GM19035 (cell line): Measurements from ENCODE around the gene PTPRG.

Experiments
- ATAC-seq: cut with Tn5 transposase; IDR thresholded peaks from one replicate; pipeline ENCODE4 v1.9.1; 2021; ENCODE audit not compliant: unreplicated experiment

PTPRG gene

GRCh38 chr3:62094461-62094860 lies 533.1 kb downstream of the PTPRG start:
- ATAC-seq: no peak

- no peak for ATAC-seq
Observed at GRCh38 chr3:62095080-62095479, 533.7 kb downstream of the PTPRG start.

DNA sequence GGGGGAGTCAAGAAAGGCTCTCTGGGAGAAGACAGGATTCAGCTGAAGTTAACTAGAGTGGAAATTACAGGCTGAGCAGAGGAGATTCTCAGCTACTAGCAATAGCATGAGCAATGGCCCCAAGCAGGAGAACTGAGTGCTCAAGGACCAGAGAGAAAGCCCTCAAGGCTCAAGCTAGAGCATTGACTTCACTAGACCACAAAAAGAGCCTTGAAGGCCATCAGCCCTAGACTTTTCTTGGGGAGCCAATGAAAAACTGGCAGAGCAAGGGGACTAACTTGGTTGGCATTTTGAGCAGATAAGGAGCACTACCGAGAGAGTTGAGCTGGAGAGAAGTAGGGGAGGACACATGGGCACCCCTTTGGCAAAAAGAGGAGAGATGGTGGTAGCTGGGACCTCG lies 534.4 kb downstream of the PTPRG start:
- no peak for ATAC-seq

DNA sequence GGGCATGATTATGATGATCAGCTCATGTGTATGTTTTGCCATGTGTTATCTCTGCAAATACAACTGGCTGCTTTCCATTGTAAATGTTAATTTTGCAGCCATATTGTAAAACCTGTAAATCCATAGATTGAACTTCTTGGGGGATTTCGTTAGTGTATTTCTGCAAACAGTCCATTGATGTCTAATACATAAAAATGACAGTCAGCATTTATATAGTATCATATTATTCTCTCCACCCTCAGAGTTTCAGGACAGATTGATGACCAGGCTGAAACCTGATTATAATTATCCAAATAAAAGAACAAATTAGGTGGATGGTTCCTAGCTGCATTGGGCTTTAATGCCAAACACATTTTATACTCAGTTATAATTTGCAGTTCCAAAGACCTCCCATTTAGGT lies 535.1 kb downstream of the PTPRG start:
- no peak for ATAC-seq

- no peak for ATAC-seq
Observed at GRCh38 chr3:62097121-62097520, 535.8 kb downstream of the PTPRG start.

- ATAC-seq: no peak
Observed at GRCh38 chr3:62098646-62099365, 537.4 kb downstream of the PTPRG start.

DNA sequence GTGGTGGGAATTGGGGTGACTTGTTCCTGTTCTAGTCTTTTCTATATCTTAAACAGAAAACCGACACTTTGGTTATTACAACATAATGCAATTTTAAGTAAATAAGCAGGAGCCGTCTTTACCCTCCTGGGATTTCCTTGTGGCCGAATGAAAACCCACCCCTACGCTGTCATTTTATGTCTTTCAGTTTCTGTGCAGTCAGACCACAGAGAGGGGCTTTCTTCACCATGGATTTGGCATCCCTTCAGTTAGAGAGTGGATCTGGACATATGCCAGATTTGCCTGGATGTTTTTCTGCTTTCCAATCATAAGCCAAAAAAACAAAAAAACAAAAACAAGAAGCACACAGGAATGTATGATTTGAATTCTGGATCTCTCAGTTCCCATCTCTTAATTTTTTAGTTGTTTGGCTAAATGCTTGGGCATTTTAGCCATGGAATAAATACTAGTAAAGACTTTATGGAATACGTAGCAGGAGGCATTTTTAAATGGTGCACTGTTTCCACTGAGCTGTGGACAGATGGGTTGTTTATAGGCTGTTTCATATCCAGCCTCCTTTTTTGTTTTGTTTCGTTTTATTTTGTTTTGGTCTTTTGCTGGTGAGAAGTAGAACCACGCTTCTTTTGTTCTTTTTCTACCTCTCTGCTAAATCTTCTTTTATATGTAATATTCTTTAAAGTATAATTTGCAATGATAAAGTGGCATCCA lies 539.1 kb downstream of the PTPRG start:
- no peak for ATAC-seq

- ATAC-seq: no peak
Observed at GRCh38 chr3:62101488-62101887, 540.1 kb downstream of the PTPRG start.

GRCh38 chr3:62103531-62103930 lies 542.2 kb downstream of the PTPRG start:
- no peak for ATAC-seq

DNA sequence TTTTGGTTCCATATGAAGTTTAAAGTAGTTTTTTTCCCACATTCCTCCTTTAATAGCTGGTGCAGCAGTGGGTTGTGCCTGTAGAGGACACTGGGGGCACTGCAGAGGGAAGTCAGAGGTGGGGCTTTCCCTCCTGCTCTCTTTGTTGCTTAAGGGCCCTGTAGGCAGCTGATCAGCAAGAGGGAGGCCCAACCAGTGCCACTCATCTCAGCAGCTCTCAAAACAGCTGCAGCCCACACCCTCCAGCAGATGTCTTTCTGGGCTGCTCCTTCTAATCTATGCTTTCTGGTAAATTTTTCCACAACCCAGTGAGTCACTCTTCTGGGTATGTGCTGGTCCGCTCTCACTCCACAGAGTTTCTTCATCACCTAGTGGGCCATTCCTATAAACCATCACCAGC lies 548.2 kb downstream of the PTPRG start:
- ATAC-seq: no peak

- no peak for ATAC-seq
Observed at GRCh38 chr3:62110443-62111225, 549.3 kb downstream of the PTPRG start.

DNA sequence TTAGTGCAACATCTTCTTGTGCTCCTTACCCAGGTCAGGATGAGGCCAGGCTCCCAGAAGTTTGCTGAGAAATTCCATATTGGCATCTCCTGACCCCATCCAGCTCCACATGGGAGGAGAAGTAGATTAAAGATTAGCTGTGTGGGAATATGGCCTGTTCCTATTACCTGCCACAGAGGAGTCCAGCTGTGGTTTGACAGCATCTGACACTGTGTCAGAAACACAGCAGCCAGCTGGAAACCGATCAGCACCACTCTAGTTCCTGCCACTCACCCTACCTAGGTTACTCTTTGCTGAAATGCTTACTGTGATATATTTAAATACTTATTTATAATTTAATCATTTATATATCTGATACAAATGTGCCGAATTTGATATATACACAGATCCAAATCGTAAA lies 551.7 kb downstream of the PTPRG start:
- no peak for ATAC-seq

DNA sequence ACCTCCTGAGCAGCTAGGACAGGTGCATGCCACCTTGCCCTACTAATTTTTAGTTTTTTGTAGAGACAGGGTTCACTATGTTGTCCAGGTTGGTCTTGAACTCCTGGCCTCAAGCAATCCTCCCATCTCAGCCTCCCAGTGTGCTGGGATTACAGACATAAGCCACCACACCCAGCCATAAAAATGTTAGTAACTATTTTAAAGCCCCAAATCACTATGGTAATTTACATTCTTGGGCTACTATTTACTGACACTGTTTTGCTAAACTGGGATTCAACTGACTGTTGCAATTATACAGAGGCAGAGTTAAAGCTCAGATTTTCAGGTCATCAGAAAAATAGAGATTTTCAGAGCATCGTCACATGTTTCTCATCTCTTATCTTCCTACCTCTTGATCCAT lies 553.4 kb downstream of the PTPRG start:
- ATAC-seq: no peak

DNA sequence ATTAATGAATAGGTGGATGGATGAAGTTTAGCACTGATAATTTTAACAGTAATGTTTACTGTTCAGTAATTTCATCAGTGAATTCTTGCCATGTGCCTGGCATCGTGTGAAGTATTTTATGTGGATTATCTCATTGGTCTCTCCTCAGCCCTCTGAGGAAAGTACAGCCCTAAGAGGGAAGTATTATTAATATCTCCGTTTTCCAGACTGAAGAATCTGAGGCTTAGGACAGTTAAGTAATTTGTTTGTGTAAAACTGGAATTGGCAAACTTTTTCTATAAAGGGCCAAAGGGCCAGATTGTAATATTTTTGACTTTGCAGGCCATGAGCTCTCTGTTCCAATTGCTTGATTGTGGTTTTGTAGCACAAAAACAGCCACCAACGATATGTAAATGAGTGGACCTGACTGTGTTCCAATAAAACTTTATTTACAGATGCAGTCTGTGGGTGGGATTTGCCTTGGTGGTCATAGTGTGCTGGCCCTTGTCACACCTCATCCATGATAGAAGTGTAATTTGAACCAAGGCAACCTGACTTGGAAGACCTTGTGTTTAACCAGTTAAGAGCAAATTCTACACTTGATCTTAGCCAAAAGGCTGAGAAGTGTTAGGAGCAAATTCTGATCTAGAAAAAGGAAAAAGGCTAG lies 556.7 kb downstream of the PTPRG start:
- no peak for ATAC-seq

DNA sequence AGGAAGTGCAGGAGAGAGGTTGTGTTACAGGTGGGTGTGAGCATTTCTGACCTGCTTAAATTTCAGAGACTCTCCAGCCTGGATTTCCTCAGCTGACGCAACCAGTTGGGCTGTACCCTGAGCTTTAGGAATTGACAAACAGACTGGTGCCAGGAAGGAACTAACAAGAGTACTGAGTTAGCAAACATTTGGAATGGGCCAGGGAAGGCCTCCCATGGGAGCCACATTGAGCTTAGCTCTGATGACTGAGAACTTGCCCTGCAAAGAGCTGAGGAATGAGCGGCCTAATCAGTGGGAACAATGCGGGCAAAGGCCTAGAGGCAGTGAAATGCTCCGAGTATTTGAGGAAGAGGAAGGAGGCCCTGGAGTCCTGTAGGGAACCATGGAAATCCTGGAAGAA lies 557.8 kb downstream of the PTPRG start:
- no peak for ATAC-seq

DNA sequence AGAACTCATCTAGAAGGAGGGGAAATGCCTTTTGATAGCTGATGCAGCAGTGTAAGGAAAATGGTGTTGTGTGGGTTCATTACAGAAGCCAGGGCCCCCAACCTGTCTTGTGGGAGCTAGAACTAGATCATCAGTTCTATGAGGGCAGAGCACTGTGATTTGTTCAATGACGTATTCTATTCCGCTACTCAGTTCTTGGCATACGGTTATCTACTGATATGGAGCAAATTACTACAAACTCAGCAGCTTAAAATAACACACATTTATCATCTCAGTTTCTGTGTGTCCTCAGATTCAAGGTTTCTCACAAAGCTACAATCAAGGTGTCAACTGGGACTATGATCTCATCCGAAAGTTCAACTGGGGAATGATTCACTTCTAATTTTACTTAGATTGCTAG lies 561.4 kb downstream of the PTPRG start:
- no peak for ATAC-seq

DNA sequence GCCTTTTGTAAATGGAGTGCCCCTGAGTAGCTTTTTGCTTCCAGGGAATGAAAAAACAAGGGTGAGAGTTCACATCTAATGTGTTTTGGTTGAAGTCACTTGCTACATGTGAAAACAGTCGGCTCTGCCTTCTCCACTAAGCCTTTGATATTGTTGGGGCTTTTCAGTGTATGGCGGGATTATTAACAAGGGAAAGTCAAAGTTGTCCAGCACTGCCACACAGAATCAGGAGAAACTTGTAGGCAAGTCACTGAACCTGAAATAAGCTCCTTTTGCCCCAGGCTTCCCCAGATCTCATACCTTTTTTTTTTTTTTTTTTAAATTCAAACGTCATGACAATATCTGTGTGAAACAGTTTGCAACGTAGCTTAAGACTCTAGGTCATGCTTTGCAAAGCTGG lies 564.0 kb downstream of the PTPRG start:
- no peak for ATAC-seq

- no peak for ATAC-seq
Observed at GRCh38 chr3:62127116-62127515, 565.7 kb downstream of the PTPRG start.

DNA sequence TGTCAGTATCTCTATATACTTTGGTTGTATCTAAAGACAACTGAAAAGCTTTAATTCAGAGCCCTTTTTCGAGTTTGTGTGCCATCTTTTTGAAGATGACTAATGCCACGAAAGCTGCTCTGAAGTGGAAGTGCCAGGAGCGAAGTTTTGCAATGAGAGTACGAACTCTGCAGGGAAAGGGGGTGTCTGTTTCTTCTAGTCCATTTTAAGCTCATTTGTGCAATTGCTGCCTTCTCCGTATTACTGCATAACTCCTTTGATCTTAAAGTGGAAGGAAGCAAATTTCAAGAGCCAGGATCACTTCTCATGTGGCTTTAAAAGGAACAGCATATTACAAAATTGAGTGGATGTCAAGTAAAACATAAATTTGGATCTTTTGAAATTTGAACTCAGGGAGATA lies 566.7 kb downstream of the PTPRG start:
- no peak for ATAC-seq

DNA sequence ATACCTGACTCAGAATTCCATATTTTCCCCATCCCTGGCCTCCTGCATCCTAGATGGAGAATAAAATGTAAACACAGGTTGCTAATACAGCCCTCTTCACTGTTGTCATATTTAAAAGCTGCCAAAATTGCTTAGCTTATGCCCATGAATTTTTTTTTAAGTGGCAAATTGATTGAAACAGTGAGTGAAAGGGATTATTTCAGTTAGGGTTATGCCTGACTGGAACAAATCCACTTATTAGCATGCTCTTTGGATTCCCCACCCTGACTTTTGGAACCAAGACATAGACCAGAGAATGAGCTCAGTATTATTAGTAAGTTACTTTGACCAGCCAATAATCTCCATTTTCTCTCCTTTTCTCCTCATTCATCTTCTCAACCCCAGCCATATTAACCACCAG lies 567.3 kb downstream of the PTPRG start:
- no peak for ATAC-seq

GRCh38 chr3:62131050-62131449 lies 569.7 kb downstream of the PTPRG start:
- no peak for ATAC-seq

GRCh38 chr3:62131620-62132019 lies 570.2 kb downstream of the PTPRG start:
- ATAC-seq: no peak
